Posterior cingulate gyrus (tissue), 11 donors: Measurements from ENCODE around the gene SNRPD3.
"Not testable (repeated sequence)": the region's sequence is repeated elsewhere in the genome, so short reads cannot be mapped to it uniquely, and the experiment has no call there.

Experiments
- DNase-seq, 10 donors: peaks; one replicate each; pipeline versions ENCODE4 v3.0.0 to v3.0.0-alpha.2; 2020 to 2021; ENCODE audit warnings: mixed read lengths in 3 of 10
- intact Hi-C: fragments of 100-400 bp; cut with DNase I; formaldehyde crosslinking; loops from one replicate; pipeline ENCODE4 v1.15.1; 2023

The SNRPD3 gene

GRCh38 chr22:24529898-24530297 is 25.9 kb upstream of the SNRPD3 start:
- peak in 1 of 10 donors; percentile 2 for DNase-seq
- intact Hi-C loops: no loop called here

GRCh38 chr22:24530968-24531367 is 24.8 kb upstream of the SNRPD3 start:
- peak in 1 of 10 donors; percentile 5 for DNase-seq
- intact Hi-C loops: not testable (repeated sequence)

GRCh38 chr22:24532075-24532474 is 23.7 kb upstream of the SNRPD3 start:
- no peak for DNase-seq
- intact Hi-C loops: no loop called here

- no peak for DNase-seq
- intact Hi-C loops: no loop called here
Measured at GRCh38 chr22:24535348-24535747, 20.5 kb upstream of the SNRPD3 start.

GRCh38 chr22:24536089-24536488 is 19.7 kb upstream of the SNRPD3 start:
- DNase-seq: no peak
- intact Hi-C loops: no loop called here

- peak in 1 of 10 donors; percentile 57 for DNase-seq
- intact Hi-C loops: no loop called here
Measured at GRCh38 chr22:24540470-24540869, 15.3 kb upstream of the SNRPD3 start.

GRCh38 chr22:24541681-24542515 is 13.9 kb upstream of the SNRPD3 start:
- intact Hi-C loops: no loop called here
- DNase-seq: peak in 1 of 10 donors; percentile 42

GRCh38 chr22:24542641-24543040 is 13.2 kb upstream of the SNRPD3 start:
- intact Hi-C loops: no loop called here
- DNase-seq: peak in 3 of 10 donors; percentile 26 to 64 (median 33)

GRCh38 chr22:24543185-24543601 is 12.6 kb upstream of the SNRPD3 start:
- DNase-seq: peak in 1 of 10 donors; percentile 68
- intact Hi-C loops: no loop called here

- intact Hi-C loops: no loop called here
- DNase-seq: peak in 1 of 10 donors; percentile 77
Measured at GRCh38 chr22:24543679-24544243, 12.0 kb upstream of the SNRPD3 start.

GRCh38 chr22:24548812-24549211 is 7.0 kb upstream of the SNRPD3 start:
- no peak for DNase-seq
- intact Hi-C loops: no loop called here

GRCh38 chr22:24550028-24550901 is 5.5 kb upstream of the SNRPD3 start:
- no peak for DNase-seq
- intact Hi-C loops: no loop called here

- peak in 1 of 10 donors; percentile 5 for DNase-seq
- intact Hi-C loops: no loop called here
Measured at GRCh38 chr22:24550902-24551435, 4.8 kb upstream of the SNRPD3 start.

GRCh38 chr22:24552503-24553286 is 3.1 kb upstream of the SNRPD3 start:
- intact Hi-C loops: not testable (repeated sequence)
- DNase-seq: peak in 1 of 10 donors; percentile 37

GRCh38 chr22:24553597-24554312 is 2.0 kb upstream of the SNRPD3 start:
- DNase-seq: peak in 1 of 10 donors; percentile 15
- intact Hi-C loops: loop anchor here (2.0 kb wide), 1 partner anchor 283 kb away; the partner anchor contains the start of gene SPECC1L

- intact Hi-C loops: loop anchor here (1.0 to 2.0 kb wide), 2 partner anchors 34 to 284 kb away; partner anchors contain the start of gene SPECC1L
- peak in 1 of 10 donors; percentile 25 for DNase-seq
Measured at GRCh38 chr22:24554313-24555164, 1.3 kb upstream of the SNRPD3 start, which contains the start of gene GUCD1. TSS of gene GUCD1 (minus strand) at chr22:24555138. CDS start at chr22:24554991, 147 bp downstream.

- peak in 1 of 10 donors; percentile 5 for DNase-seq
- intact Hi-C loops: no loop called here
Measured at GRCh38 chr22:24559471-24559870, 3.7 kb downstream of the SNRPD3 start.

- no peak for DNase-seq
- intact Hi-C loops: no loop called here
Measured at GRCh38 chr22:24563246-24563645, 7.4 kb downstream of the SNRPD3 start.
